A549 treated with CORT108297 at 1 μM for 4 hours (cell line): Measurements from ENCODE around the gene RAD51AP1. TPM values are rescaled to one million over a fixed set of nuclear protein-coding genes. Genes with fewer than 3 reads are reported as not detected.

Experiments
- total RNA-seq: library from RNA; stranded (reverse); fragments of 200-300 nt; extraction: Qiagen RNA extraction; gene quantifications from 5 replicates; pipeline ENCODE4 v1.2.3, GENCODE V29; 2022

RAD51AP1 gene
- total RNA-seq, result 16.1 to 26.9 TPM (median 18.7 TPM) in 5 replicates

GRCh38 chr12:4538207-4539160 lies at the start of gene RAD51AP1:
Gene RAD51AP1 (plus strand): TSS chr12:4538890. CDS start chr12:4538940, 50 bp downstream.

GRCh38 chr12:4562034-4562657 lies 23.5 kb downstream of the RAD51AP1 start, which contains the start of gene DYRK4:
Gene DYRK4 (plus strand): TSS chr12:4562208. CDS start chr12:4562246, 38 bp downstream.

Other genes starting within 250 kb of the RAD51AP1 start
- gene TIGAR, start 217.7 kb upstream of the RAD51AP1 start, total RNA-seq, result 36.6 to 44.1 TPM (median 42.9 TPM) in 5 replicates
- not detected in 5 replicates for gene FGF23, start 159.2 kb upstream of the RAD51AP1 start, total RNA-seq
- gene FGF6, start 93.1 kb upstream of the RAD51AP1 start, total RNA-seq, result not detected in 5 replicates
- gene DYRK4, start 23.3 kb downstream of the RAD51AP1 start, total RNA-seq, result 40.3 to 47.4 TPM (median 46.8 TPM) in 5 replicates
- 0.07 to 0.36 TPM (median 0.18 TPM) in 5 replicates for gene AKAP3, start 110.2 kb downstream of the RAD51AP1 start, total RNA-seq
- gene NDUFA9, start 110.2 kb downstream of the RAD51AP1 start, total RNA-seq, result 112 to 125 TPM (median 116 TPM) in 5 replicates
- not detected in 5 replicates for gene GALNT8, start 181.5 kb downstream of the RAD51AP1 start, total RNA-seq